GM18907 (cell line): ENCODE results near the gene SH3BGR.

ENCODE experiments used
- ATAC-seq: cut with Tn5 transposase; IDR thresholded peaks from one replicate; pipeline ENCODE4 v1.9.1; 2021; ENCODE audit warnings: mild to moderate bottlenecking, moderate library complexity; ENCODE audit not compliant: unreplicated experiment

SH3BGR gene

DNA sequence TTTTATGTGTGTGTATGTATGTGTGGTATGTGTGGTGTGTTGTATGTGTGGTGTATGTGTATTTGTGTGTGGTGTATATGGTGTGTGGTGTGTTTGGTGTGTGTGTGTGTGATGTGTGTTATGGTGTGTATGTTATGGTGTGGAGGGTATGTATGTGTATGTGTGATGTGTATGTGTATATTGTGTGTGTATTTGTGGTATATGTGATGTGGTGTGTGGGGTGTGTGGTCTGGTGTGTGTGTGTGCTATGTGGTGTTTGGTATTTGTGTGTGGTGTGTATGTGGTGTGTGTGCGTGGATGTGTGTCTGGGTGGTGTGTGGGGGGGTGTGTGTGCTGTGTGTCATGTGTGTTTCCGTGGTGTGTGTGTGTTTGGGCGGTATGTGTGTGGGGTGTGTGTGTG lies 59.3 kb downstream of the SH3BGR start:
- no peak for ATAC-seq

GRCh38 chr21:39513735-39514134 lies 62.0 kb downstream of the SH3BGR start:
- ATAC-seq, result no peak

GRCh38 chr21:39515684-39516472 lies 64.1 kb downstream of the SH3BGR start:
- no peak for ATAC-seq

- ATAC-seq, result peak; percentile 73
Observed at GRCh38 chr21:39518055-39518846, 66.5 kb downstream of the SH3BGR start.

GRCh38 chr21:39518847-39519210 lies 67.1 kb downstream of the SH3BGR start:
- no peak for ATAC-seq

DNA sequence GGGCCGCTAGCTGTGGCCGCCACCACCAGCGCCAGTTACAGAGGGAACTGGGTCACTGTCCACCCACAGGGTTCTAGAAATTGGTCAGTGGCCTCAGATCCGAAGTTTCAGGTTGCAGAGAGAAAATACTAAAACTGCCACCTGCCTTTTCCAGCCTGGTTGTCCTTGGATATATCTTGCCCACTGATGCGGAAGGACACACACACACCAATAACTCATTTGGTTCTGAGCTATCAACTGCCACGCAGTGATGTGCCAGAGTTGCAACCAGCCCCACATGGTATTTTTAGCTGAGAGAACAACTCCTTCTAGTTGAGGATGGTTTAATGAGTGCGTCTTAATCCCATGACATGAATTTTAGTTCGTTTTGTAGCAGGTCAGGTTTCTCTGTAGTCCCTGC lies 68.1 kb downstream of the SH3BGR start:
- ATAC-seq, result no peak

DNA sequence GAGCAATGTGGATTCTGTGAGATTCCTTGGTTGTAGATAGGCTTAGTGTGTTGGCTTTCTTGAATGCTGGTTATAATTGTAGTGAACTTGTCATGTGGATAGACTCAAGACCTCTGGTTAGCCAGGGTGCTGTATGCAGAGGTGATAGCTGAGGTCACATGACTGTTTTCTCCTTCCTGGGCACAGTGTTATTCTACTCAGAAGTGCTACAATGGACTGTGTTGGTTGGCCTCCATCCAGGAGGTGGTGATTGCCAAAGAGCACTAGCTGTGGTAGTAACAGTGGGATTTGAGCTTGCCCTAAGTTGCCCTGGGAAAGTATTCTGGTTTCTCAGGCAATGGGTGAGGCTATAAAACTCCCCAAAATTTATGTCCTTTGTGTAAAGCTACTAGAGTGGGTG lies 71.6 kb downstream of the SH3BGR start:
- ATAC-seq, result no peak

DNA sequence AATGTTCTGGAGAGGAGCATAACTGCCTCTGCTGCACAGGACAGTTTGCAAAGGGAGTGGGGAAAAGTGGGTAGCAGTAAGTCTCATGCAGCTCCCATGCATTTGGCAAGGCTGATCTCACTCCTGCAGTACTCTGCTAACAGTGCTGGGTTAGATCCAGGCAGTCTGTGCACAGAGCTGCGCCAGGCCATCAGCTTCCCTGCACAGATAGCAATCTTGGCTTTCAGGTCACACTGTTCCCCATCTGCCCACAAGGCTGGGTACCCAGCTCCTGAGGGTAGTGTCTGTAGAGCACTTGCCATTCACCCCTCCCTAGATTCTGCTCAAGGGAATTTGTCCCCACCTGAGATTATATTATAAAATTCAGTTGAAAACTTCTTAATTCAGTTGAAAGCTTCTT lies 72.1 kb downstream of the SH3BGR start:
- ATAC-seq, result no peak

DNA sequence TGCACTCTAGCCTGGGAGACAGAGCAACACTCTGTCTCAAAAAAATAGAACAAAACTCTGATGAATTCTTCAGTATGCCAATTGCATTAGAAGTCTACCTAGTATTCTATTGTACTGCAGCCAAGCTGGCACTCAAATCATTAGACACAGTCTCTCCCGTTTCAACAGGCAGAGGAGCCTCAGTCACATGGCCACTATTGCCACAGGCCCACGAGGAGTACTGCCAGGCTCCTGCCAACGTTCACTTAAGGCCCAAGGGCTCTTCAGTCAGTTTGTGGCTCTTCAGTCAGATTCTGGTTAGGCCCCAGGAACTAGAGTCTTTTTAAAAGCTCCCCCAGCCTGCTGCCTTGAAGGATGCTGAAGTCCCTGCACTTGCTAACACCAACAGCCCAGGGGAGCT lies 73.4 kb downstream of the SH3BGR start:
- no peak for ATAC-seq

DNA sequence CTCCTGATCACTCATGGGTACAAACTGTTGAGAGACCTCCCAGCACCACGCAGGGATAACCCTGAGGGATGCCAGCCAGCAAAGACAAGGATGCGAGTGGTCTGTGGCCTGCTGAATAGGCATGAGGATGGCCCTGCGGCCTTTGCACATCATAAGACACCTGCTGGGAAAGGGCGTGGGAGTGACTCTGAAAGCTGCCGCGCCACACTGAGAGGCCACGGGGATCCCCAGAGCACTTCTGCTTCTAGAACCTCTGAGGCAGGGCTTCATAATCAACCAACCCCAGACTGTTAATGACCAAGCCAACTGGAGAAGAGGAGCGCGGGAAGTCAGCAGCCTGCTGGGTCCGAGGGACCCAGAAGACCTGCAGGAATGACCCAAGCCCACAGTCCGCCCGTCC lies 73.8 kb downstream of the SH3BGR start:
- no peak for ATAC-seq

DNA sequence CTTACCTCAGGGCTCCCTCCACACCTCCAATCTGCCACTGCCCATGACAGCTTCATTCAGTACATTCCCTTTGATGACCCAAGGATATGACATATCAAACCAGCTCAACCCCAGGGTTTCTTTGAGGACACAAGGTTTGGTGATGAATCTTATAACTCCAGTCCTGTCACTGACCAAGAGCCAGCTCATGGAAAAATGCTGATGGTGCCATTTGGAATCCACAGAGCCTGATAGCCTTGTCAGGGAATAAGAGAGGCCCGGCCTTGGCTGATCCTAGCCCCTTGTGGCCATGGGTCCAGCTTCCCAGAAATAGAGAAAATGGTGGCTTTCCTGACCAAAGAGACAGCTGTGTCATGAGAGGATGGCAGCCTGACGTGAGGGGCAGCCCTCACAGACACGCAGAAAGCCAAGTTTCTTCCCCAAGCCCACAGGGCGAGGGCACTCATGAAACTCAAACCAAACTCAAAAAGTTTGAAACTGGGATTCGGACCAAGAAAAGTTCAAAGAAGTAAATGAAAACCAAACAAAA lies 75.4 kb downstream of the SH3BGR start:
- ATAC-seq, result no peak

DNA sequence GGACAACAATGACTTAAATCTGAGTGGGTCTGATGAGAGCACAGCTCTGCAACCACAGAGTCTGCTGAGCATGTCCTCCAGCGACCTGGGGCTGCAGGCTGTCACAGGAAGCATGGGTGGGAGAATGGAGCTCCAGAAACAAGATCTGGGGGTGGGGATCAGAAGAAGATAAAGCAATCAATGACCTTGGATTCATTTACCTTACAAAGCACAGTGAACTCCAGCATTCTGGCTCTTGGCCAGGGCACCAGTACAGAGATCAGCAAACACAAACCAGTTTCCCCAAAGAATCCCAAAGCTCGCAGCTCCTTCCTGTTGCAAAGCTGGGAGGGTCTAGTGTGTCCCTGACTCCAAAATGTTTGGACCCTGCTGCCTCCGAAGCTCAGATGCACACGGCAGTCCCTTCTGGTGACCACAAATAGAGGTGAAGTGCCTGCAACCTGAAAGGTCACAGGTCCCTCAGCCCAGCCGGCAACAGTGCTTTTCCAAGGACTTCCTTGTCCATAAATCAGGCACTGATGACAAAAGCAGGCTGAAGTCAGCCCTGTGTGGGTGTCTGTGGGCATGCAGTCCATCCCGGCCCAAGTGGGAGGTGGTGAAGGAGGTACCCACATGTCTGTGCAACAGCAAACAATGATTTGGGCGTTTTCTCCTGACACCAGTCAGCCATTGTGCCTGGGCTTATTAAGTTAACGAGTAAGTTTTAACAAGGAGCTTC lies 76.1 kb downstream of the SH3BGR start:
- ATAC-seq, result no peak

- no peak for ATAC-seq
Observed at GRCh38 chr21:39529026-39529425, 77.3 kb downstream of the SH3BGR start.

DNA sequence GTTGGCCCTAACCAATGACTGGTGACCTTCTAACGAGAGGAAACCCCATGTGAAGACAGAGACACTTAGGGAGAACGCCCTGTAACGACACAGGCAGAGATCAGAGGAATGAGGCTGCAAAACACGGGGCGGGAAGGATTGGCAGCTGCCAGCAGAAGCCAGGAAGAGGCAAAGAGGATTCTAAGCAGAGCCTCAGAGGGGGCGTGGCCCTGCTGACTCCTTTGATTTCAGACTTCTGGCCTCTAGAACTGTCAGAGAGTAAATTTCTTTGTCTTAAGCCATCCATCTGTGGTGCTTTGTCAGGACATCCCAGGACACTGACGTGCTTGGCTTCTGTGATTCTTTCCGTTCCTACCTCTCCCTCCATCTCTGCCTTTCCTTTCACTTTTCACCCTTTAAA lies 79.3 kb downstream of the SH3BGR start:
- ATAC-seq, result no peak

- no peak for ATAC-seq
Observed at GRCh38 chr21:39531840-39532239, 80.1 kb downstream of the SH3BGR start.

DNA sequence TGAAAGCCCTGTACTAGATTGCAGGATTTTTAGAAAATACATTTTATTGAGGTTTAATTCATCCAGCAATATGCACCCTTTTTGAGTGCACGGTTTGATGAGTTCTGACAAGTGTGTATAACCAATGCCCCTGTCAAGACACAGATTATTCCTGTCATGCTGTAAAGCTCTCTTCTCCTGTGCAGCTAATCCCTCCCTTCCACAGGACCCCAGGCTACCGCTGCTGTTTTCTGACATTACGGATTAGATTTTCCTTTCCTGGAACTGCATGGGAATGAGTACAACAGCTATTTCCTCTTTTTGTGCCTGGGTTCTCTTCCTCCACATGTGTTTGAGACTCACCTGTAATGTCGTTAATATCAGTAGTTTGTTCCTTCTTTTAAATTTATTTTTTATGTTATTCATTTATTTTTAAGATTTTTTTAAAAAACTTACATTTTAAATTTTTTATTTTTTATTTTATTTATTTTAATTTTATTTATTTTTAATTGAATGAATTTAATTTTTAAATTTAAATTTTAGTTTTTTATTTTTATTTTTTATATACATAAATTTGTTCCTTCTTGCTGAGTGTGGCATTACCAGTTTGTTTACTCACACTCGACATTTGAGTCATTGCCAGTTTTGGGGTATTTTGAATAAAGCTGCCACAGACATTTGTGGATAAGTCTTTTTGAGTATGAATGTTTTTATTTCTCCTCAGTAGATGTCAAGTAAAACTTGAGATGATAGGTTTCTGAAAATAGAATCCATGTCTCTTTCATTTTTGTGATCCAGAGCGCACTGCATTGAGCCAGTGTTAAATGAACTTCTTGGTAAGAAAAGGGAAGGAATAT lies 82.0 kb downstream of the SH3BGR start:
- no peak for ATAC-seq

DNA sequence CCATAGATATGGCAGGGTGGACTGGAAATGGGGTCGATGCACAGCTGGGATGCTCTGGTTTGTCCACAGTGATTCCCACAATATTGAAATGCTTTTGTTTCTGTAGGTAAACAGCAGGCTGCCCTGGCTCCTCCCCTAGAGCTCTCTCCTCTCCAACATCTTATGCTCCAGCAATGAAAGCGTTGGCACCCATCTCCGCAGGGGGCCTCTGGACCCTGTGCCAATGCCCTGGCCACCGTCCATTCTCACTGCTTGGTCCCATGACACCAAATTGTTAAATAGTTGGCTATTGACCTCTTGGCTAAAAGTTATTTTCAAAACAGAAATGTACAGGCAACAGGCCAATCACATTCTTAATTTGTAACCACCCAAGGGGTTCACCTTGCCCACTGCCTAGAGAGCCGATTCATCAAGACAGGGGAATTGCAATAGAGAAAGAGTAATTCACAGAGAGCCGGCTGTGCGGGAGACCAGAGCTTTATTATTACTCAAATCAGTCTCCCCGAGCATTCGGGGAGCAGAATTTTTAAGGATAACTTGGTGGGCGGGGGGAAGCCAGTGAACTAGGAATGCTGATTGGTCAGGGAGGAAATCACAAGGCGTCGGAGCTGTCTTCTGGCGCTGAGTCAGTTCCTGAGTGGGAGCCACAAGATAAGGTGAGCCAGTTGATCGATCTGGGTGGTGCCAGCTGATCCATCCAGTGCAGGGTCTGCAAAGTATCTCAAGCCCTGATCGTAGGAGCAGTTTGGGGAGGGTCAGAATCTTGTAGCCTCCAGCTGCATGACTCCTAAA lies 84.1 kb downstream of the SH3BGR start:
- ATAC-seq, result no peak

- ATAC-seq, result no peak
Observed at GRCh38 chr21:39536835-39537234, 85.1 kb downstream of the SH3BGR start.

DNA sequence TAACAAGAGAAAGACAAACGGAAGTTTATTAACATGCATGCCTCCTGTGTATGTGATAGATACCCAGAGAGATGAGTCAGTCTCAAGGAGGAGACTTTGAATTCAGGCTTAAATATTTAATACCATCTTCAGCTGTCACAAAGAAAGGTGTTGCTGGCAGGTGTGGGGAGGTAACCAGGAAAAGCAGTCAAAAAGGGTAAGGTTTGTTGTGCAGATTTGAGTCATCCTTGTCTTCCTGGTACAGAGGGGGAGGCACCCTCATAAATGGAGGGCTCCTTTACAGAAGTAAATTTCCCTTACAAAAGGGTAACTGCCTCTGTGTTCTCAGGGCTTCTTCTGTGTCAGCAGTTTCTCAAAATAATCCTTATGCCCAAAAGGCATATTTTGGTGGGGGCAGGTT lies 85.8 kb downstream of the SH3BGR start:
- no peak for ATAC-seq
